Right cardiac atrium (tissue), 5 donors: ENCODE measurements around the gene APCDD1L. TPM values are rescaled to one million over a fixed set of nuclear protein-coding genes. Genes with fewer than 3 reads are reported as not detected.

Experiments
- ATAC-seq, 2 donors: fragments of 200-7000 bp; cut with Tn5 transposase; one replicate each; pipeline versions ENCODE4 v1.8.0 to v1.9.1; 2020; ENCODE audit warnings: moderate library complexity in 2 of 2, mild to moderate bottlenecking in 1 of 2
- DNase-seq, 3 donors: peaks; one replicate each; pipeline ENCODE4 v3.0.0-alpha.2; 2020
- H3K27ac ChIP-seq: one replicate; pipeline ENCODE4 v1.5.1; 2013; ENCODE audit warnings: mild to moderate bottlenecking, low read length, control low read depth, moderate library complexity
- H3K27me3 ChIP-seq: one replicate; pipeline ENCODE4 v1.6.1; 2013; ENCODE audit not compliant: control insufficient read depth, insufficient read depth
- H3K4me1 ChIP-seq: one replicate; pipeline ENCODE4 v1.6.1; 2013; ENCODE audit warnings: low read length; ENCODE audit not compliant: control insufficient read depth, insufficient read depth
- H3K4me3 ChIP-seq: one replicate; pipeline ENCODE4 v1.5.1; 2013; ENCODE audit warnings: low read length, control low read depth
- H3K9me3 ChIP-seq: one replicate; pipeline ENCODE4 v1.6.1; 2013; ENCODE audit warnings: low read length; ENCODE audit not compliant: control insufficient read depth
- WGBS: extraction: QIAGEN DNeasy Blood & Tissue Kit; methylation state at CpG from one replicate; pipeline ENCODE4 v1.1.7; 2013; 5-methylcytosine and 5-hydroxymethylcytosine counted together
- intact Hi-C, 4 donors: fragments of 100-400 bp; cut with DNase I; formaldehyde crosslinking; loops; one replicate each; pipeline versions ENCODE4 v1.11.0 to v1.14.0; 2022 to 2023
- polyA plus RNA-seq: library from polyadenylated mRNA; stranded (reverse); fragments of 200-250 nt; gene quantifications from one replicate; pipeline ENCODE4 v1.2.3, GENCODE V29; 2013
- total RNA-seq, 4 donors: library from RNA; stranded (reverse); fragmentation: NEBNext Ultra II Directional; extraction: Animal tissue kit (Norgen Biotek cat#: 25700); gene quantifications; one replicate each; pipeline ENCODE4 v1.2.1, GENCODE V29; 2021
- donor health status: healthy with polysubstance abuse.
- donor health status: DM: no; HTN: yes; CAD: no.
- donor health status: DM: no; HTN: no; CAD: no.
- donor health status: DM: no; HTN: yes; CAD: no; lungs with severe emphysema.
- donor health status: DM: yes; HTN: yes; CAD: no.

Gene APCDD1L
- total and polyA plus RNA-seq, 5 donors = 0.14 to 4.3 (median 1.0) TPM

DNA sequence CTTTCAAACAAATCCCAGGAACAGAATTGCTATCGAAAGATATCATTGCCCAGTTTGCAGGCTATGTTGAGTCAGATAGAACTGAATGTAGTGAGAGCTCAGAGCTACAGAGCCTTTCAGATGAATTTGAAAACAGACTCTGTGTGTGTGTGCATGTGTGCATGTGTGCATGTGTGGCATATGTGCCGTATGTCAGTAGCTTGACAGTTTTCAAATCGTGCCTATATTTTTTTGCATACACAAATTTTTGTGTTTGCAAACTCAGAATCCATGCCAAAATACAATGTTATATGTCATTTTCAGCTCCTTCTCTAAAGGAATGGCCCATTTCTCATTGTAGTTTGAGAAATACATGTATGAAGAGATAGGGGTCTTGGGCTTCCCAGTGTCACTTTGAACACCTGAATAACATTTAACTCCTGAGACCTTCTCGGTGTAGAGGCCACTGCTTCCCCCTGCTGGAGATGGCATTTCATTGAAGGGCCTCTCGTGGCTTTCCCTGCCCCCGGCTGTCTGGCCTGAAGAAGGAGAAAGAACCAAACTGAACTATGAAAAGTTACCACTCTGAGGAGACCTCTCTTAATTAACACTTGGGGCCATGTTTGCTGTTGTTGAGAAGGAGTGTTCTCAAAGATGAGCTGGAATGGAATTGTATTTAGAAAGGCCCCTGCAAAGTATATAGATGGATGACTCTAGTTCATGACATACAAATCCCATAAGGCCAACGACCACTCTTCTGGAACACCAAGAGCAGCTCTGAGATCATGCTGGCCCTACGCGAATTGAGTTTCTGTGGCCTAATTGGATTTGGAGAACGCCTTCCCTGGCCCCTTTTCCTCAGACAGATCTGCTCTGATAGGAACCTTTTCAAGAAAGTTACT lies 67.4 kb downstream of the APCDD1L start:
- peak in 1 of 2 donors; percentile 61 for ATAC-seq
- intact Hi-C loops = loop anchor here in 2 of 4 donors (5.0 to 10.0 kb wide), 2 partner anchors 210 to 213 kb away; no protein-coding TSS in a partner anchor
- H3K27me3 ChIP-seq = no peaks in the 10 kb centered on the region
- H3K9me3 ChIP-seq = no peaks in the 10 kb centered on the region
- DNase-seq = peak in 1 of 3 donors; percentile 40
- no peak overlapping the region for H3K4me3 ChIP-seq
- whole genome bisulfite sequencing = 73% methylated on average over 10 of the region's 10 CpGs
- no peak overlapping the region for H3K27ac ChIP-seq
- no peaks in the 10 kb centered on the region for H3K4me1 ChIP-seq

DNA sequence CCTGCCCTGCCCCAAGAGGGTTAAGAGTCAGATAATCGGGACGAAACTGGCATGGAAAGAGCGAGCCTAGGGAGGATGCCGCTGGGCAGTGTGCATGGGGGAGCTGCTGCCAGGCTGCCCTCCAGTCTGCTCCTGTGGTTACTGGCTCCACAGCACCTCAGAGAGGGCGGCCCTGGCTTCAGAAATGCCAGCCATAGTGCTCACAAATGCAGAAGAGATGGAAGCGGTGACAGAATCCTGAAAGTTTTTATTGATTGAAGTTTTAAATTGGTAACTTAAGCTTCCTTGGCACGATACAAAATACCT lies 68.3 kb downstream of the APCDD1L start:
- DNase-seq = no peak
- 82% methylated on average over 7 of the region's 7 CpGs for WGBS
- no peak for ATAC-seq
- H3K4me3 ChIP-seq = no peak overlapping the region
- no peaks in the 10 kb centered on the region for H3K27me3 ChIP-seq
- H3K9me3 ChIP-seq = no peaks in the 10 kb centered on the region
- H3K4me1 ChIP-seq = no peaks in the 10 kb centered on the region
- intact Hi-C loops = loop anchor here in 2 of 4 donors (5.0 to 10.0 kb wide), 2 partner anchors 210 to 212 kb away; no protein-coding TSS in a partner anchor
- no peak overlapping the region for H3K27ac ChIP-seq

DNA sequence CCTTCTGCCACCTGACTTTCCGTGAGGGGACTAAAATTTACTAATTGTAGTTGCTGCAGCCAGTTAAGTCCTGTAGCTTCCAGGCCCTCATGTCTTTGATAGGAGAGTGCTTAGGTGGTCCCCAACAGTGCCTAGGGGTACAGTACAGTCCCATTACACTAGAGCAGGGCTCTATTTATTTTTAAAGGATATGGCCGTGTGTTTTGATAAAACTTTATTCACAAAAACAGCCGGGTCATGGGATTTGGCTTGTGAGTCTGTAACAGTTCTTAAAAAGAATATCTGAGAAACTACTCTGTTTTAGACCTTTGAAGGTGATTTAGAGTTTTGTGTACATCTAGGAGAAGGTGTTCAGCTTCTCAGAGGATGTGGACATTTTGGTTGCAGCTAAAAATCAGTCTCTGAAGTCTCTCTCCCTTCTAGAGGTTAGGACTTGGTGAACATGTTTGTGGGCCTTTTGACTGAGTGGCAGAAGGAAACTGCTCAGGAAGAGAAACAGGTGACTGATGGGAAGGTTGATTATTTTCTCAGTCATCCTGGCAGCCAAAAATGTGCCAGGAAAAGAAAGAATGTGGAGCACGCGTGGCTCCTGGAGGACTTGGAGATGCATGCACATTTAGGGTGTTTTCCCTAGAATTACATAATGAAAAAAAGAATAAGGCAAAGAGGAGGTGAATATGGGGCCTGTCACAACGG lies 68.8 kb downstream of the APCDD1L start:
- no peak for ATAC-seq

DNA sequence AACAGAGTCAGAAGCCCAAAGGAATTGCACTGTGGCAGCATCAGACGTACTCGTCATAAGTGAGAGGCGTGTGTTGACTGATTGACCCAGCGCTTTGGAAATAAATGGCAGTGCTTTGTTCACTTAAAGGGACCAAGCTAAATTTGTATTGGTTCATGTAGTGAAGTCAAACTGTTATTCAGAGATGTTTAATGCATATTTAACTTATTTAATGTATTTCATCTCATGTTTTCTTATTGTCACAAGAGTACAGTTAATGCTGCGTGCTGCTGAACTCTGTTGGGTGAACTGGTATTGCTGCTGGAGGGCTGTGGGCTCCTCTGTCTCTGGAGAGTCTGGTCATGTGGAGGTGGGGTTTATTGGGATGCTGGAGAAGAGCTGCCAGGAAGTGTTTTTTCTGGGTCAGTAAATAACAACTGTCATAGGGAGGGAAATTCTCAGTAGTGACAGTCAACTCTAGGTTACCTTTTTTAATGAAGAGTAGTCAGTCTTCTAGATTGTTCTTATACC lies 70.4 kb downstream of the APCDD1L start:
- Histone ChIP-seq H3K27ac (no peak overlapping the region), H3K4me1 (peaks cover 4% of the 10 kb centered on the region), H3K27me3 (no peaks in the 10 kb centered on the region), H3K9me3 (no peaks in the 10 kb centered on the region), H3K4me3 (no peak overlapping the region)
- no peak for DNase-seq
- intact Hi-C loops = loop anchor here in 2 of 4 donors (5.0 to 10.0 kb wide), 2 partner anchors 208 to 210 kb away; no protein-coding TSS in a partner anchor
- 77% methylated on average over 5 of the region's 5 CpGs for WGBS
- ATAC-seq = no peak

More for the DNA sequence above, 68.8 kb downstream of the APCDD1L start:
- H3K9me3 ChIP-seq = no peaks in the 10 kb centered on the region
- no peaks in the 10 kb centered on the region for H3K4me1 ChIP-seq
- H3K4me3 ChIP-seq = no peak overlapping the region
- intact Hi-C loops = loop anchor here in 2 of 4 donors (5.0 to 10.0 kb wide), 2 partner anchors 209 to 212 kb away; no protein-coding TSS in a partner anchor
- H3K27me3 ChIP-seq = no peaks in the 10 kb centered on the region
- DNase-seq = no peak
- no peak overlapping the region for H3K27ac ChIP-seq
- 84% methylated on average over 6 of the region's 6 CpGs for WGBS

DNA sequence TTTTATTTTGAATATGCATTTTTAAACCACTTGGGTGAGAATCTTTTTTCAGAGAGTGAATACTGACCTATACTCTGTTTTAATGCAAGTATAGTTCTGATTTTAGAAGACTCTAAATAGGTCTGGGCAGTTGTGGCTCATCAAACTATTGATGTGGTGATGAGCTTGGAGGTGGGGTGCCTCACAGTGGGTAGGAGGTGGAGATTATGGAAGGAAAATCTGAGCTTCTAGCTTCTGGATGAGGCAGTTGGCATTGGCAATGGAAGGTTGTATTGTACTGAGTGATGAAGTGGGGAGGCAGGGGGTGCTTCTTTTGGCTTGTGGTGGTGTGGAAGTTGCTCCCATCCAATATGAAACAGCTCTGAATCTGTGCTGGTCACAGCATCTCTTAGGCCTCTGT lies 73.5 kb downstream of the APCDD1L start:
- no peak for DNase-seq
- Histone ChIP-seq H3K9me3 (no peaks in the 10 kb centered on the region), H3K27me3 (no peaks in the 10 kb centered on the region), H3K4me1 (peaks cover 9% of the 10 kb centered on the region), H3K4me3 (no peak overlapping the region), H3K27ac (no peak overlapping the region)
- ATAC-seq = no peak
- intact Hi-C loops = loop anchor here in 1 of 4 donors (10.0 kb wide), 1 partner anchor 207 kb away; no protein-coding TSS in a partner anchor

DNA sequence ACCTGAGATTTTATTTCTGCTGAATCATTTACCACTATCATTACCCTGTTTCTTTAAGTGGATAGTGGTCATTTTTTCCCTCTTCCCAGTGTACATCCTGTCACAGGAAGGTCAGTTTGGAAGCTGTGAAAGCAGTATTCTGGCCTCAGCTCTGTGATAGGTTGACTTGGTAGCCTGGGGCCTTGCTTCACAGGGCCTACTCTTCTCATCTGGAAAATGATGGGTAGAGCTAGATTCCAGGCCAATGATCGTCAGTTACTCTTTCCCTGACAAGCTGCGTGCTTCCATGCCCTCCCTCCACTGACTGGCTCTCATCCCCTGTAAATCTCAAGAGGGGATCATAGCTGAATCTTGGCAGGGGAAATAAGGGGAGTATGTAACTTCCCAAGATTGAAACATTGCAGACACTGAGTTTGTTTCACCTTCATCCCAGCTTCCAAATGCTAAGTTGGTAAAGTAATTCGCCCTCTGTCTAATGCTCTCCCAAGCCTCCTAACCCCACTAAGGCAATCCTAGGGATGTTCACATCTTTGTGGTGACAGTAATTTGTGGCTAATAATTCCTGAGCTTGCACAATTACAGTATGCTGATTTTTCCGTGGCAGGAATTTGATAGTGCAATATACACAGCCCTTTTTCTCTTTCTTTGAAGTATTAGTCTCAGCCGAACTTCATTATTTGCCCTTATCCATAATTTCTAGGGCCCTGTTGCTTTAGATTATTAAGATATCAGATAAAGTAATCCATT lies 75.0 kb downstream of the APCDD1L start:
- WGBS = 69% methylated on average over 5 of the region's 5 CpGs
- Histone ChIP-seq H3K4me1 (peaks cover 9% of the 10 kb centered on the region), H3K27me3 (no peaks in the 10 kb centered on the region), H3K4me3 (no peak overlapping the region), H3K9me3 (no peaks in the 10 kb centered on the region), H3K27ac (no peak overlapping the region)
- intact Hi-C loops = loop anchor here in 1 of 4 donors (10.0 kb wide), 1 partner anchor 205 kb away; no protein-coding TSS in a partner anchor
- DNase-seq (no peak), ATAC-seq (peak; percentile 55 to 95)

DNA sequence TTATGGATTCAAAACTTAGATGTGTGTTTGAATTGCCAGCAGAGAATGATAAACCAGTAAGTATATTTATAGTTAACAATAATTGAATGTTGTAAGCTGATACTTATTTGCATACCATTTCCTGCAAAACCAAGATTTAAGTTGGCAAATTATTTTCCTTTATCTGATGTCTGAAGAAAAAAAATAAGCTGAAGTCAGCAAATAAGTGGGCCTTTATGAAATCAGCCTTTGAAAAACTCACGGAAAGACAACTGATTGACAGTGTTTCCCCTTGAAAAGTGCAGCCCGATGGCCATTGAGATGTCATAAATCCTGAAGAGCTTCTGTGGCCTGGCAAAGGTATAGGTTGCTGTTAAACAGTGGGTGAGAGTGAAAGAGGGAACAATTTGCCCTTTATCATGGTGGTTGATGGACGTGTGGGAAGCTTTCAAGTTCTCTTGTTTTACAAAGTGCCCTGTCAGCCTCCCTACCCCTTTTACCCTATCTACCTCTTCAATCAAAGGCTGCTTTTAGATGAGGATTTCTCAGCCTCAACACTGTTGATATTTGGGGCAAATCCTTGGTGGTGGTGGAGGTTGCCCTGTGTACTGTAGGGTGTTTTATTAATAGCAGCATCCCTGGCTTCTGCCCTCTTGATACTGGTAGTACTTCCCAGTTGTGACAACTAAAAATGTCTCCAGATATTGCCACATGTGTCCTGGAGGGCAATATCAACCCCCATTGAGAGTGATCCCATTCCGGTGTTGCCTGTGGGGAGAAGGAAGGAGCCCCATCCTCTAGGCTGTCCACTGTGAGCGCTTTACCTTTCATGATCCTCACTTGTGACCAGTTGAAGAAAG lies 76.0 kb downstream of the APCDD1L start:
- Histone ChIP-seq H3K4me1 (peaks cover 9% of the 10 kb centered on the region), H3K27me3 (no peaks in the 10 kb centered on the region), H3K9me3 (no peaks in the 10 kb centered on the region), H3K27ac (peak overlapping the region; percentile 26), H3K4me3 (no peak overlapping the region)
- WGBS = 84% methylated on average over 5 of the region's 5 CpGs
- intact Hi-C loops = no loop called here
- ATAC-seq (no peak), DNase-seq (no peak)

DNA sequence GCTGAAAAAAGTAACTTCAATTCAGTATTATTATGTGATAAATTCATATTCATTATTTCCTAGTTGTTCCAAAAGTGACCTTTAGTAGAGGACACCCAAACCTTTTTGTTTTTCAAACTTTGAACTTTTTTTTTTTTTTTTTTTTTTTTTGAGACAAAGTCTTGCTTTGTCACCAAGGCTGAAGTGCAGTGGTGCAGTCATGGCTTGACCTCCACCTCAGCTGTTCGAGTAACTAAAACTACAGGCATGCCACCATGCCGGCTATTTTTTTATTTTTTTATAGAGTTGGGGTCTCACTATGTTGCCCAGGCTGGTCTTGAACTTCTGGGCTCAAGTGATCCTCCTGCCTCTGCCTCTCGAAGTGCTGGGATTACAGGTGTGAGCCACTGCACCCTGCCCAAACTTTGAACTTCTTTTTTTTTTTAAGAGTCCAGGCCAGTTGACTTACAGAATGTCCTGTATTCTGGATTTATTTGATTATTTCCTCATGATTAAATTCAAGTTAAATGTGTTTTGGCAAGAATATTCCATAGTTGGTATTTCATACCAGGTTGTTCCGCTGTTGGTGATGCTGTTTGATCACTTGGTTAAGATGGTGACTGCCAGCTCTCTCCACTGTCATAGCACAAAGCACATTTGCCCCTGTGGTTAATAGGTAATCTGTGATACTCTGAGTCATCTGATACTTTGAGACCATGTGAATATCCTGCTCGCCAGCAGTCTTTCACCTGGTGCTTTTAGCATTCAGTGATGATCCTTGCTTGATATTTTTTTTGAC lies 78.1 kb downstream of the APCDD1L start:
- Histone ChIP-seq H3K4me1 (peaks cover 20% of the 10 kb centered on the region), H3K4me3 (no peak overlapping the region), H3K27me3 (no peaks in the 10 kb centered on the region), H3K9me3 (no peaks in the 10 kb centered on the region), H3K27ac (no peak overlapping the region)
- intact Hi-C loops = no loop called here
- no peak for DNase-seq
- WGBS = 96% methylated on average over 5 of the region's 5 CpGs
- ATAC-seq = no peak

DNA sequence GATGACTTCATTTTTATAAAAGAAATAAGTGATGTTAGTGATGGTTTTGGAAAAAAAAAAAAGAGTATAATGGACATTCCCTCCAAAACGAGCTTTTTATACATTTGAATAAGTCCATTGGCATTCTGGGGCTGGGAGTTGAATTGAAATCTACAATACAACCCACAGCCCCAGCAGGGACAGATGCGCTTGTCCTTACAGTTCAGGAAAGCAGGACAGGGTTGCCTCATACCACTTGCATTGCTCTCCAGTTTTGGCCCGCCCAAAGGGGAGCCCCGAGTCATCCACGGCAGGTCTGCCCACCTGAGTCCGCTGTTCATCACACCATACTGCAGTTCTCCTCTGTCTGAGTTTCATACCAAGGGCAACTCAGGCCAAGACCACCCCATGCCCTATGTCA lies 80.0 kb downstream of the APCDD1L start:
- H3K27me3 ChIP-seq = no peaks in the 10 kb centered on the region
- DNase-seq = no peak
- intact Hi-C loops = no loop called here
- no peak overlapping the region for H3K27ac ChIP-seq
- no peak overlapping the region for H3K4me3 ChIP-seq
- 90% methylated on average over 6 of the region's 6 CpGs for WGBS
- ATAC-seq = no peak
- peaks cover 23% of the 10 kb centered on the region for H3K4me1 ChIP-seq
- no peaks in the 10 kb centered on the region for H3K9me3 ChIP-seq
